Keratinocyte (primary cell): Measurements from ENCODE around the gene CCDC69. TPM values are rescaled to one million over a fixed set of nuclear protein-coding genes. Genes with fewer than 3 reads are reported as not detected.
"Not testable (repeated sequence)": the region's sequence is repeated elsewhere in the genome, so short reads cannot be mapped to it uniquely, and the experiment has no call there.

Source experiments
- DNase-seq: peaks from one replicate; pipeline ENCODE4 v3.0.0-alpha.2; 2011; ENCODE audit warnings: low read depth, missing footprints, low spot score
- FAIRE-seq: peaks from 2 replicates; lab custom pipeline; 2011; peaks lifted over from hg19 to GRCh38; lab: Jason Lieb, UNC
- H2AFZ ChIP-seq: 2 replicates; pipeline ENCODE4 v1.6.0; 2012; ENCODE audit warnings: low read length, control low read depth, inconsistent platforms; ENCODE audit not compliant: control insufficient read depth
- H3K27ac ChIP-seq: 2 replicates; pipeline ENCODE4 v1.5.1; 2011; ENCODE audit warnings: low read length; ENCODE audit not compliant: control insufficient read depth, insufficient read depth
- H3K27me3 ChIP-seq: 3 replicates; pipeline ENCODE4 v1.6.0; 2011; ENCODE audit warnings: low read length; ENCODE audit not compliant: control insufficient read depth, insufficient read depth; ENCODE audit errors: extremely low read depth
- H3K36me3 ChIP-seq, 2 experiments: 2 replicates in 1 of 2; 3 replicates in 1 of 2; pipeline ENCODE4 v1.5.1; 2011; ENCODE audit warnings: low read length in 2 of 2, mild to moderate bottlenecking in 1 of 2; ENCODE audit not compliant: control insufficient read depth in 2 of 2, insufficient read depth in 2 of 2; ENCODE audit errors: extremely low read depth in 1 of 2
- H3K4me1 ChIP-seq: 3 replicates; pipeline ENCODE4 v1.5.1; 2011; ENCODE audit warnings: low read length; ENCODE audit not compliant: control insufficient read depth, insufficient read depth; ENCODE audit errors: extremely low read depth
- H3K4me2 ChIP-seq: 3 replicates; pipeline ENCODE4 v1.6.0; 2011; ENCODE audit warnings: low read depth, low read length; ENCODE audit not compliant: control insufficient read depth, insufficient read depth; ENCODE audit errors: extremely low read depth
- H3K4me3 ChIP-seq, 3 experiments: fragments of 200-600 bp in 1 of 3; sonication (generic) in 1 of 3; 2 replicates in 2 of 3; 3 replicates in 1 of 3; pipeline ENCODE4 v1.5.1; 2011 to 2016; ENCODE audit warnings: low read length in 3 of 3, mild to moderate bottlenecking in 3 of 3, control low read depth in 2 of 3, inconsistent platforms in 1 of 3, low read depth in 1 of 3, mixed read lengths in 1 of 3, mixed run types in 1 of 3, moderate library complexity in 1 of 3; ENCODE audit not compliant: control insufficient read depth in 2 of 3, insufficient read depth in 2 of 3; ENCODE audit errors: extremely low read depth in 1 of 3
- H3K79me2 ChIP-seq: 2 replicates; pipeline ENCODE4 v1.6.0; 2012; ENCODE audit warnings: low read length; ENCODE audit not compliant: control insufficient read depth, insufficient read depth
- H3K9ac ChIP-seq: 3 replicates; pipeline ENCODE4 v1.6.0; 2011; ENCODE audit warnings: low read length; ENCODE audit not compliant: control insufficient read depth, insufficient read depth; ENCODE audit errors: extremely low read depth
- H3K9me1 ChIP-seq: 3 replicates; pipeline ENCODE4 v1.6.0; 2011; ENCODE audit warnings: low read length; ENCODE audit not compliant: control insufficient read depth, insufficient read depth; ENCODE audit errors: extremely low read depth
- H3K9me3 ChIP-seq: 2 replicates; pipeline ENCODE4 v1.5.1; 2012; ENCODE audit warnings: low read depth, low read length; ENCODE audit not compliant: control insufficient read depth
- H4K20me1 ChIP-seq: 3 replicates; pipeline ENCODE4 v1.6.0; 2011; ENCODE audit warnings: low read length; ENCODE audit not compliant: control insufficient read depth, insufficient read depth; ENCODE audit errors: extremely low read depth
- EZH2 ChIP-seq: IDR thresholded peaks from one replicate; pipeline ENCODE4 v1.6.1; 2012; ENCODE audit warnings: inconsistent platforms, mild to moderate bottlenecking, low read length, moderate library complexity
- dilution Hi-C: fragments of 300-500 bp; cut with MboI; formaldehyde crosslinking; loops from one replicate; pipeline ENCODE4 v1.7.0; 2020; ENCODE audit warnings: low sequenced_read_pairs; ENCODE audit not compliant: extremely low pct_ligation_motif_present
- polyA plus RNA-seq, 5 experiments: library from polyadenylated mRNA; depleted of rRNA in 3 of 5; stranded (reverse) in 3 of 5; stranded (forward) in 1 of 5; unstranded in 1 of 5; fragments of >200 nt; gene quantifications; 1 replicate in 1 of 5; 2 replicates in 3 of 5; 3 replicates in 1 of 5; pipeline versions ENCODE4 v1.2.1 to v1.2.3, GENCODE V29; 2011 to 2012; ENCODE audit warnings: missing spikeins in 2 of 5, low read depth in 1 of 5, low replicate concordance in 1 of 5
- TF ChIP-seq, protein P1 (sequence below), 3 experiments: IDR thresholded peaks in 1 of 3; conservative IDR thresholded peaks in 1 of 3; optimal IDR thresholded peaks in 1 of 3; 2 replicates in 2 of 3; 3 replicates in 1 of 3; pipeline versions ENCODE3 to v1.5.1; 2011; ENCODE audit warnings: low read length in 3 of 3, mild to moderate bottlenecking in 3 of 3, moderate library complexity in 2 of 3, control low read depth in 1 of 3, inconsistent platforms in 1 of 3; ENCODE audit not compliant: insufficient read depth in 2 of 3; ENCODE audit errors: extremely low read depth in 1 of 3

Gene CCDC69
- polyA plus RNA-seq, 1 donor (not counting 4 experiments of a cell fraction or from before 2014, with no cell fraction given): 4.1 TPM

DNA sequence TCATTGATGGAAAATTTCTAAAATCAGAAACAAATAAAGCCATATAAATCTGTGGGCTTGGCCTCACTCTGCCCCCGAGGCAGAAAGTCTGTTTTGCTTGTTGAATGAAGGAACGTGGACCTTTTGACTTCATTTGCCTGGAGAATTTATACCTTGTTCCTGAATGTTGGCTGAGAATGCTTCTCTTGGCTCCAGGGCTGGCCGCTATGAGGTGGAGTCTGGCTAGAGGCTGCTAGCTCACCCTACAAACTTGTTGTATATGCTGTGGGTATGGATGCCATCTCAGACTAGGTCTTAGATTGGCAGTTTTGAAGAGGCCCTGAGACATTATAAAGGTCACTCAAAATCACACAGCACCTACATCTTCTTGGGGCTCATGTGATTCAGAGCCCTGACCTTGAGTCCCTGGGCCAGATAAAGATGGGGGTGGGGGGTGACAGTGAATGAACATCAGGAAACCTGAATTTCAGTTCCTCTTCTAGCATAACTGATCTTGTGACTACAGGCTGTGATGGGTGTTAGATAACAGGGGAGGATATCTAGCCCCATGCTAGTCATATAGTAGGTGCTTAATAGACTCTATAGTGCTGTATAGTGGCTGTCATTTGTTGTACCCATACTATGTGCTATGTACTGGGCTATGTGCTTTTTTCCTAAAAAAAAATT is 31.9 kb upstream of the CCDC69 start:
- Histone ChIP-seq H3K9me3 (no peaks in the 10 kb centered on the region), H3K4me1 (peaks cover 46% of the 10 kb centered on the region), H3K79me2 (peaks cover 55% of the 10 kb centered on the region), H3K4me2 (peak overlapping the region; percentile 99), H4K20me1 (no peaks in the 10 kb centered on the region), H3K27ac (peak overlapping the region; percentile 21), H3K4me3 (peak overlapping the region in 2 of 3 experiments; percentile 59 to 97), H3K27me3 (no peaks in the 10 kb centered on the region), H3K36me3 (peaks cover 0 to 5% of the 10 kb centered on the region in 2 experiments), H3K9me1 (no peaks in the 10 kb centered on the region), H3K9ac (no peak overlapping the region), H2AFZ (no peak overlapping the region)
- no peak for DNase-seq
- TF ChIP-seq EZH2: no peak
- TF ChIP-seq, protein P1, sequence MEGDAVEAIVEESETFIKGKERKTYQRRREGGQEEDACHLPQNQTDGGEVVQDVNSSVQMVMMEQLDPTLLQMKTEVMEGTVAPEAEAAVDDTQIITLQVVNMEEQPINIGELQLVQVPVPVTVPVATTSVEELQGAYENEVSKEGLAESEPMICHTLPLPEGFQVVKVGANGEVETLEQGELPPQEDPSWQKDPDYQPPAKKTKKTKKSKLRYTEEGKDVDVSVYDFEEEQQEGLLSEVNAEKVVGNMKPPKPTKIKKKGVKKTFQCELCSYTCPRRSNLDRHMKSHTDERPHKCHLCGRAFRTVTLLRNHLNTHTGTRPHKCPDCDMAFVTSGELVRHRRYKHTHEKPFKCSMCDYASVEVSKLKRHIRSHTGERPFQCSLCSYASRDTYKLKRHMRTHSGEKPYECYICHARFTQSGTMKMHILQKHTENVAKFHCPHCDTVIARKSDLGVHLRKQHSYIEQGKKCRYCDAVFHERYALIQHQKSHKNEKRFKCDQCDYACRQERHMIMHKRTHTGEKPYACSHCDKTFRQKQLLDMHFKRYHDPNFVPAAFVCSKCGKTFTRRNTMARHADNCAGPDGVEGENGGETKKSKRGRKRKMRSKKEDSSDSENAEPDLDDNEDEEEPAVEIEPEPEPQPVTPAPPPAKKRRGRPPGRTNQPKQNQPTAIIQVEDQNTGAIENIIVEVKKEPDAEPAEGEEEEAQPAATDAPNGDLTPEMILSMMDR (optimal IDR thresholded peaks at IDR 0.05 in 1 of 3, IDR thresholded peaks at IDR 0.05 in 1 of 3, conservative IDR thresholded peaks at IDR 0.05 in 1 of 3; ENCODE audit: extremely low read depth in 1 of 3, insufficient read depth in 2 of 3, low read length in 3 of 3): no peak
- dilution Hi-C loops: no loop called here
- no peak for FAIRE-seq

DNA sequence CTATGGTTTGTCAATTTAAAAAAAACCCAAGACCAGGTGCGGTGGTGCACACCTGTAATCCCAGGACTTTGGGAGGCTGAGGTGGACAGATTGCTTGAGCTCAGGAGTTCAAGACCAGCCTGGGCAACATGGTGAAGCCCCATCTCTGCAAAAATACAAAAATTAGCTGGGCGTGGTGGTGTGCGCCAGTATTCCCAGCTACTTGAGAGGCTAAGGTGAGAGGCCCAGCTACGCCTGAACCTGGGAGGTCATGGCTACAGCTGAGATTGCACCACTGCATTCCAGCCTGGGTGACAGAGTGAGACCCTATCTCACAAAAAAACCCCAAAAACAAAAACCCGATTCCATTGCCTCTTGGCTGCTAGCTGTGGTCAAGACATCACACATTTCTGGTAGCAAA is 31.1 kb upstream of the CCDC69 start:
- H3K9me3 ChIP-seq, H3K9ac ChIP-seq, dilution Hi-C loops, H2AFZ ChIP-seq, H3K36me3 ChIP-seq, H3K27me3 ChIP-seq, FAIRE-seq, DNase-seq, H3K9me1 ChIP-seq, H4K20me1 ChIP-seq: not testable (repeated sequence)
- Histone ChIP-seq H3K79me2 (peaks cover 54% of the 10 kb centered on the region), H3K4me3 (peak overlapping the region in 2 of 3 experiments; percentile 59 to 97), H3K27ac (peak overlapping the region; percentile 21), H3K4me1 (peaks cover 46% of the 10 kb centered on the region), H3K4me2 (peak overlapping the region; percentile 99)
